Measurements from ENCODE around the gene EXOC3L1. TPM values are rescaled to one million over a fixed set of nuclear protein-coding genes. Genes with fewer than 3 reads are reported as not detected.
A peak's percentile ranks its signal among the peaks of the same experiment; 100 is the strongest.

Gene EXOC3L1
- total and polyA plus RNA-seq, 7 experiments from 2014 or later: 0.58 to 0.73 TPM; not detected in 5

- Histone ChIP-seq H3K4me3 (ENCODE audit: low read length) (no peak overlapping the region), H3K36me3 (ENCODE audit: control insufficient read depth in 2 of 3, insufficient read depth in 3 of 3, low read length in 3 of 3) (peaks cover 0 to 7% (median 0%) of the 10 kb centered on the region in 3 experiments), H3K4me1 (ENCODE audit: control insufficient read depth in 2 of 2, insufficient read depth in 2 of 2, low read length in 2 of 2) (peaks cover 15% of the 10 kb centered on the region in 2 donors), H3K27ac (ENCODE audit: low read depth, low read length) (no peak overlapping the region), H3K9me3 (ENCODE audit: control insufficient read depth in 2 of 3, low read length in 3 of 3) (no peaks in the 10 kb centered on the region), H3K27me3 (ENCODE audit: control insufficient read depth in 2 of 2, insufficient read depth in 2 of 2, low read length in 2 of 2) (no peaks in the 10 kb centered on the region)
- ChIA-PET POLR2A (interaction anchor here (2.2 to 4.2 kb wide), 3 partner anchors 10 to 22 kb away, joined by 5 to 22 read pairs (median 11); partner anchors contain the start of genes E2F4, FBXL8 and TRADD), CTCF (interaction anchor here (0.7 kb wide), 1 partner anchor 206 kb away, joined by 3 read pairs; no protein-coding TSS in a partner anchor)
- DNase-seq: no peak
- no peak overlapping the region for H3K4me3 Mint-ChIP-seq
- H3K36me3 Mint-ChIP-seq: no peaks in the 10 kb centered on the region
- H3K4me1 Mint-ChIP-seq: peaks cover 8 to 33% (median 18%) of the 10 kb centered on the region in 7 donors
- no peaks in the 10 kb centered on the region for H3K9me3 Mint-ChIP-seq
- H3K27ac Mint-ChIP-seq: no peak overlapping the region
- ATAC-seq: no peak
- H3K27me3 Mint-ChIP-seq: peaks cover 10 to 17% (median 11%) of the 10 kb centered on the region in 5 donors
- intact Hi-C loops (cut with micrococcal nuclease): loop anchor here (2.0 kb wide), 4 partner anchors 45 to 299 kb away; partner anchors contain the start of genes ATP6V0D1 (in 2 of the 2), FHOD1 (in 1 of the 2), PHAF1 (in 1 of the 2) and TMEM208 (in 1 of the 2)
These were observed 7.6 kb downstream of the EXOC3L1 start for GRCh38 chr16:67182288-67182687.

- Mint-ChIP-seq H3K27ac (no peak overlapping the region), H3K36me3 (peaks cover 0 to 5% (median 0%) of the 10 kb centered on the region in 5 donors), H3K4me3 (no peak overlapping the region), H3K27me3 (peaks cover 11 to 24% (median 16%) of the 10 kb centered on the region in 5 donors), H3K4me1 (peaks cover 8 to 40% (median 21%) of the 10 kb centered on the region in 7 donors), H3K9me3 (no peaks in the 10 kb centered on the region)
- DNase-seq: no peak
- no peak overlapping the region for H3K4me3 ChIP-seq (ENCODE audit: low read length)
- ChIA-PET CTCF (no interaction called here), POLR2A (interaction anchor here (1.4 kb wide), 1 partner anchor 19 kb away, joined by 7 read pairs; no protein-coding TSS in a partner anchor)
- H3K9me3 ChIP-seq (ENCODE audit: control insufficient read depth in 2 of 3, low read length in 3 of 3): no peaks in the 10 kb centered on the region
- H3K27me3 ChIP-seq (ENCODE audit: control insufficient read depth in 2 of 2, insufficient read depth in 2 of 2, low read length in 2 of 2): no peaks in the 10 kb centered on the region
- peaks cover 15% of the 10 kb centered on the region in 2 donors for H3K4me1 ChIP-seq (ENCODE audit: control insufficient read depth in 2 of 2, insufficient read depth in 2 of 2, low read length in 2 of 2)
- ATAC-seq: no peak
- H3K36me3 ChIP-seq (ENCODE audit: control insufficient read depth in 2 of 3, insufficient read depth in 3 of 3, low read length in 3 of 3): peaks cover 0 to 7% (median 0%) of the 10 kb centered on the region in 3 experiments
- no peak overlapping the region for H3K27ac ChIP-seq (ENCODE audit: low read depth, low read length)
- intact Hi-C loops (cut with micrococcal nuclease): no loop called here
These were observed 8.6 kb downstream of the EXOC3L1 start for GRCh38 chr16:67181346-67181745.

GRCh38 chr16:67180166-67180565 lies 9.8 kb downstream of the EXOC3L1 start:
- Histone ChIP-seq H3K4me1 (ENCODE audit: control insufficient read depth in 2 of 2, insufficient read depth in 2 of 2, low read length in 2 of 2) (peaks cover 8 to 9% of the 10 kb centered on the region in 2 donors), H3K36me3 (ENCODE audit: control insufficient read depth in 2 of 3, insufficient read depth in 3 of 3, low read length in 3 of 3) (peaks cover 0 to 7% (median 0%) of the 10 kb centered on the region in 3 experiments), H3K27me3 (ENCODE audit: control insufficient read depth in 2 of 2, insufficient read depth in 2 of 2, low read length in 2 of 2) (no peaks in the 10 kb centered on the region), H3K27ac (ENCODE audit: low read depth, low read length) (no peak overlapping the region), H3K4me3 (ENCODE audit: low read length) (no peak overlapping the region), H3K9me3 (ENCODE audit: control insufficient read depth in 2 of 3, low read length in 3 of 3) (no peaks in the 10 kb centered on the region)
- POLR2A ChIA-PET: no interaction called here
- DNase-seq: no peak
- CTCF ChIA-PET: no interaction called here
- peaks cover under 1 to 43% (median 13%) of the 10 kb centered on the region in 7 donors for H3K4me1 Mint-ChIP-seq
- no peak for ATAC-seq
- H3K27ac Mint-ChIP-seq: no peak overlapping the region
- peaks cover 0 to 14% (median 0%) of the 10 kb centered on the region in 5 donors for H3K36me3 Mint-ChIP-seq
- H3K27me3 Mint-ChIP-seq: peaks cover 2 to 27% (median 23%) of the 10 kb centered on the region in 5 donors
- no peak overlapping the region for H3K4me3 Mint-ChIP-seq
- intact Hi-C loops (cut with micrococcal nuclease): no loop called here
- H3K9me3 Mint-ChIP-seq: peaks cover 0 to 1% (median 0%) of the 10 kb centered on the region in 11 donors

GRCh38 chr16:67179421-67180080 lies 10.4 kb downstream of the EXOC3L1 start:
- Histone ChIP-seq H3K27me3 (ENCODE audit: control insufficient read depth in 2 of 2, insufficient read depth in 2 of 2, low read length in 2 of 2) (peaks cover 0 to 1% of the 10 kb centered on the region in 2 donors), H3K36me3 (ENCODE audit: control insufficient read depth in 2 of 3, insufficient read depth in 3 of 3, low read length in 3 of 3) (peaks cover 0 to 7% (median 0%) of the 10 kb centered on the region in 3 experiments), H3K4me3 (ENCODE audit: low read length) (no peak overlapping the region), H3K4me1 (ENCODE audit: control insufficient read depth in 2 of 2, insufficient read depth in 2 of 2, low read length in 2 of 2) (peaks cover 4 to 10% of the 10 kb centered on the region in 2 donors), H3K27ac (ENCODE audit: low read depth, low read length) (no peak overlapping the region), H3K9me3 (ENCODE audit: control insufficient read depth in 2 of 3, low read length in 3 of 3) (no peaks in the 10 kb centered on the region)
- Mint-ChIP-seq H3K36me3 (peaks cover 0 to 14% (median 0%) of the 10 kb centered on the region in 5 donors), H3K27ac (no peak overlapping the region), H3K27me3 (peaks cover 0 to 27% (median 24%) of the 10 kb centered on the region in 5 donors), H3K4me1 (peaks cover 0 to 37% (median 11%) of the 10 kb centered on the region in 7 donors), H3K4me3 (peak overlapping the region in 3 of 10 donors; percentile 13 to 36 (median 33)), H3K9me3 (peaks cover 0 to 1% (median 0%) of the 10 kb centered on the region in 11 donors)
- no peak for ATAC-seq
- ChIA-PET POLR2A (no interaction called here), CTCF (no interaction called here)
- intact Hi-C loops (cut with micrococcal nuclease): no loop called here
- no peak for DNase-seq

GRCh38 chr16:67177743-67178699 lies 11.9 kb downstream of the EXOC3L1 start:
- H3K4me1 Mint-ChIP-seq: peaks cover 8 to 47% (median 22%) of the 10 kb centered on the region in 7 donors
- peak overlapping the region; percentile 43 for H3K4me3 ChIP-seq (ENCODE audit: low read length)
- peaks cover 13 to 22% of the 10 kb centered on the region in 2 donors for H3K4me1 ChIP-seq (ENCODE audit: control insufficient read depth in 2 of 2, insufficient read depth in 2 of 2, low read length in 2 of 2)

GRCh38 chr16:67176662-67177061 lies 13.3 kb downstream of the EXOC3L1 start:
- Histone ChIP-seq H3K4me1 (ENCODE audit: control insufficient read depth in 2 of 2, insufficient read depth in 2 of 2, low read length in 2 of 2) (peaks cover 13 to 23% of the 10 kb centered on the region in 2 donors), H3K36me3 (ENCODE audit: control insufficient read depth in 2 of 3, insufficient read depth in 3 of 3, low read length in 3 of 3) (no peaks in the 10 kb centered on the region), H3K4me3 (ENCODE audit: low read length) (no peak overlapping the region), H3K9me3 (ENCODE audit: control insufficient read depth in 2 of 3, low read length in 3 of 3) (no peaks in the 10 kb centered on the region), H3K27me3 (ENCODE audit: control insufficient read depth in 2 of 2, insufficient read depth in 2 of 2, low read length in 2 of 2) (peaks cover 0 to 8% of the 10 kb centered on the region in 2 donors), H3K27ac (ENCODE audit: low read depth, low read length) (no peak overlapping the region)
- no peak for ATAC-seq
- POLR2A ChIA-PET: interaction anchor here (4.1 kb wide), 1 partner anchor 16 kb away, joined by 31 read pairs; the partner anchor contains the start of genes FBXL8 and TRADD
- CTCF ChIA-PET: interaction anchor here (1.3 kb wide), 1 partner anchor 19 kb away, joined by 5 read pairs; no protein-coding TSS in a partner anchor
- Mint-ChIP-seq H3K27me3 (peaks cover 0 to 43% (median 39%) of the 10 kb centered on the region in 5 donors), H3K36me3 (peaks cover 0 to 26% (median 0%) of the 10 kb centered on the region in 5 donors), H3K4me1 (peaks cover 8 to 59% (median 23%) of the 10 kb centered on the region in 7 donors), H3K27ac (peak overlapping the region in 1 of 9 donors; percentile 7), H3K4me3 (peak overlapping the region in 6 of 10 donors; percentile 3 to 81 (median 38)), H3K9me3 (peaks cover 0 to 1% (median 0%) of the 10 kb centered on the region in 11 donors)
- DNase-seq: no peak
- intact Hi-C loops (cut with micrococcal nuclease): no loop called here

More at GRCh38 chr16:67177743-67178699, 11.9 kb downstream of the EXOC3L1 start:
- Mint-ChIP-seq H3K4me3 (peak overlapping the region; percentile 36 to 81 (median 68)), H3K27ac (peak overlapping the region in 2 of 9 donors; percentile 31 to 47), H3K27me3 (peaks cover 0 to 36% (median 33%) of the 10 kb centered on the region in 5 donors), H3K36me3 (peaks cover 0 to 22% (median 0%) of the 10 kb centered on the region in 5 donors), H3K9me3 (peaks cover 0 to 1% (median 0%) of the 10 kb centered on the region in 11 donors)
- H3K36me3 ChIP-seq (ENCODE audit: control insufficient read depth in 2 of 3, insufficient read depth in 3 of 3, low read length in 3 of 3): no peaks in the 10 kb centered on the region
- intact Hi-C loops (cut with micrococcal nuclease): no loop called here
- no peaks in the 10 kb centered on the region for H3K9me3 ChIP-seq (ENCODE audit: control insufficient read depth in 2 of 3, low read length in 3 of 3)
- ChIA-PET CTCF (interaction anchor here (0.5 kb wide), 1 partner anchor 375 kb away, joined by 3 read pairs; no protein-coding TSS in a partner anchor), POLR2A (interaction anchor here (4.1 kb wide), 1 partner anchor 17 kb away, joined by 31 read pairs; the partner anchor contains the start of genes FBXL8 and TRADD)
- DNase-seq (peak in 7 of 9 donors; percentile 44 to 61 (median 55)), ATAC-seq (peak; percentile 66)
- H3K27me3 ChIP-seq (ENCODE audit: control insufficient read depth in 2 of 2, insufficient read depth in 2 of 2, low read length in 2 of 2): peaks cover 0 to 8% of the 10 kb centered on the region in 2 donors
- H3K27ac ChIP-seq (ENCODE audit: low read depth, low read length): no peak overlapping the region
